H1 (cell line): ENCODE results near the gene SRP14. TPM values are rescaled to one million over a fixed set of nuclear protein-coding genes. Genes with fewer than 3 reads are reported as not detected.

Experiments used
- RAD21 ChIP-seq, 2 experiments: IDR thresholded peaks in 1 of 2; conservative IDR thresholded peaks in 1 of 2; 2 replicates each; pipeline ENCODE4 v1.6.1; 2011; ENCODE audit warnings: low read depth in 2 of 2, low read length in 2 of 2, improper control_type of control experiment in 1 of 2, inconsistent platforms in 1 of 2, mild to moderate bottlenecking in 1 of 2, moderate library complexity in 1 of 2
- polyA plus RNA-seq, 7 experiments: library from polyadenylated mRNA; depleted of rRNA in 3 of 7; stranded (reverse) in 5 of 7; unstranded in 2 of 7; fragments of >200 nt in 5 of 7; fragments of 200-250 nt in 2 of 7; gene quantifications; 1 replicate in 5 of 7; 2 replicates in 1 of 7; 4 replicates in 1 of 7; pipeline versions ENCODE4 v1.2.1 to v1.2.3, GENCODE V29; 2011 to 2013; ENCODE audit warnings: missing spikeins in 2 of 7, mixed read lengths in 2 of 7
- total RNA-seq: library from RNA; stranded (reverse); fragmentation: NEBNext Ultra II Directional; extraction: Animal tissue kit (Norgen Biotek cat#: 25700); gene quantifications from 2 replicates; pipeline ENCODE4 v1.2.1, GENCODE V29; 2021

The SRP14 gene
- total and polyA plus RNA-seq, 2 of the 8 experiments (the other 6 are each of a cell fraction or from before 2014, with no cell fraction given) = 186 to 223 TPM

- TF ChIP-seq RAD21 (IDR thresholded peaks at IDR 0.05 in 1 of 2, conservative IDR thresholded peaks at IDR 0.05 in 1 of 2; ENCODE audit: low read depth in 2 of 2, low read length in 2 of 2) = no peak
These were observed 10.0 kb upstream of the SRP14 start (continued) for GRCh38 chr15:40048926-40049475.
